DMS 273 (cell line): ENCODE measurements around the gene DHRSX.
"Not testable (repeated sequence)": the region's sequence is repeated elsewhere in the genome, so short reads cannot be mapped to it uniquely, and the experiment has no call there.

Source experiments
- DNase-seq: peaks from one replicate; lab custom pipeline; 2025; ENCODE audit not compliant: unreplicated experiment; lab: John Stamatoyannopoulos, UW

The DHRSX gene

GRCh38 chrX:2477313-2477712 lies 23.5 kb downstream of the DHRSX start:
- DNase-seq, result not testable (repeated sequence)

- no peak for DNase-seq
Measured at GRCh38 chrX:2474963-2475726, 25.6 kb downstream of the DHRSX start.

GRCh38 chrX:2474280-2474962 lies 26.4 kb downstream of the DHRSX start:
- no peak for DNase-seq

DNA sequence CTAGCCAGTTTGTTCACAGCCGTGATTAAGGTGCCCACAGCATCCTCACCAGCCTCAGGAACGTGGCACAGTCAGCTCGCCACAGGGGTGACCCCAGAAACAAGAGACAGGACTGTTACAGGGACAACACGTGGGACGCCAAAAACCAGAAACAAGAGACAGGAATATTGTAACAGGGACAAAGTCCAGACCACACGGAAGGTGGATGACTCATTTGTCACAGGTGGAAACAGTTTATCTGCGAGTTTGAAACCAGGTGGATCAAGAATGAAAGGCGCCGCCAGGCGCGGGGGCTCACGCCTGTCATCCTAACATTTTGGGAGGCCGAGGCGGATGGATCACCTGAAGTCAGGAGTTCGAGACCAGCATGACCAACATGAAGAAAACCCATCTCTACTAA lies 27.7 kb downstream of the DHRSX start:
- not testable (repeated sequence) for DNase-seq

DNA sequence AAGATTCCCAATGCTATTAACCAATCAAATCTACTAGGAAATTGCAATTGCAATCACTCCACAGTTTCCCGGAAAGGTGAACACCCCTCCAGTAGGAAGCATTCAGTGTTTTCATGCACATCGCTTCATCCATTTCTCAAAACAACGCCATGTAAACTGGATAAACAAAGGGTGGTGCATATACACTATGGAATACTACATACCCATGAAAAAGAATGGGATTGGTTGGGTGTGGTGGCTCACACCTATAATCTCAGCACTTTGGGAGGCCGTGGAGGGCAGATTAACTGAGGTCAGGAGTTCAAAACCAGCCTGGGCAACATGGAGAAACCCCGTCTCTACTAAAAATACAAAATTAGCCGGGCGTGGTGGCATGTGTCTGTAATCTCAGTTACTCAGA lies 29.1 kb downstream of the DHRSX start:
- no peak for DNase-seq

- not testable (repeated sequence) for DNase-seq
Measured at GRCh38 chrX:2471126-2471525, 29.6 kb downstream of the DHRSX start.

- not testable (repeated sequence) for DNase-seq
Measured at GRCh38 chrX:2469852-2470251, 30.9 kb downstream of the DHRSX start.

- DNase-seq, result no peak
Measured at GRCh38 chrX:2469196-2469685, 31.5 kb downstream of the DHRSX start.

- no peak for DNase-seq
Measured at GRCh38 chrX:2468261-2469195, 32.2 kb downstream of the DHRSX start.

DNA sequence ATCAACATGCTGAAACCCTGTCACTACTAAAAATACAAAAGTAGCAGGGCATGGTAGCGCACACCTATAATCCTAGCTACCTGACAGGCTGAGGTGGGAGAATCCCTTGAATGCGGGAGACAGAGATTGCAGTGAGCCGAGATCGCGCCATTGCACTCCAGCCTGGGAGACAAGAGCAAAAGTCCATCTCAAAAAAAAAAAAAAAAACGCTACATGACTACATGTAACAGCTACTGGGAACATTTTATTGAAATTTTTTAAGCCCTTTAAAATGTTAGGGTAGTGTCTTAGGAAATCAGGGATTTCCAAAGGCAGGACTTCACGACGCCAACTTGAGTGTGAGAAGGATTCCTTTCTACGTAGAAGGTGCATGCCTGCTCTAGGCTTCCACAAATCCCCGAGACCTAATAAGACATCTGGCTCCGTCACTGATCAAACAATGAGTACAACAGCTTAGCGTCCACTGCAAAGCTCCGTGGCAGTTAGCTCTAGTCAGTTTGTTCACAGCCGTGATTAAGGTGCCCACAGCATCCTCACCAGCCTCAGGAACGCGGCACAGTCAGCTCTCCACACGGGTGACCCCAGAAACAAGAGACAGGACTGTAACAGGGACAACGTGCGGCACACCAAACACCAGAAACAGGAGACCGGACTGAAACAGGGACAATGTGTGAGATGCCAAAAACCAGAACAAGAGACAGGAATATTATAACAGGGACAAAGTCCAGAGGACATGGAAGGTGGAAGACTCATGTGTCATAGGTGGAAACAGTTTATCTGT lies 33.7 kb downstream of the DHRSX start:
- no peak for DNase-seq

DNA sequence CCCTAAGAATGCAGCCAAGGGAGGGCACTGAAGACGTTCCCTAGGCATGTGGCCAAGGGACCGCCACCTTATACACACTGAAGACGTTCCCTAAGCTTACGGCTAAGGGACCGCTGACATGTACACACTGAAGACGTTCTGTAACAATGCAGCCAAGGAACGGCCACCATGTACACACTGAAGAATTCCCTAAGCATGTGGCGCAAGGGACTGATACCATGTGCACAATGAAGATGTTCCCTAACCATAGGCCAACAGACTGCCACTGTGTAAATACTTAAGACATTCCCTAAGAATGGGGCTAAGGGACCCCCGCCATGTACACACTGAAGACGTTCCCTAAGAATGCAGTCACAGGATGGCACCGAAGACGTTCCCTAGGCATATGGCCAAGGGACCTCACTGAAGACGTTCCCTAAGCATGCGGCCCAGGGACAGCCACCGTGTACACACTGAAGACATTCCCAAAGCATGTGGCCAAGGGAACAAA lies 36.1 kb downstream of the DHRSX start:
- no peak for DNase-seq

- DNase-seq, result no peak
Measured at GRCh38 chrX:2463973-2464676, 36.7 kb downstream of the DHRSX start.

DNA sequence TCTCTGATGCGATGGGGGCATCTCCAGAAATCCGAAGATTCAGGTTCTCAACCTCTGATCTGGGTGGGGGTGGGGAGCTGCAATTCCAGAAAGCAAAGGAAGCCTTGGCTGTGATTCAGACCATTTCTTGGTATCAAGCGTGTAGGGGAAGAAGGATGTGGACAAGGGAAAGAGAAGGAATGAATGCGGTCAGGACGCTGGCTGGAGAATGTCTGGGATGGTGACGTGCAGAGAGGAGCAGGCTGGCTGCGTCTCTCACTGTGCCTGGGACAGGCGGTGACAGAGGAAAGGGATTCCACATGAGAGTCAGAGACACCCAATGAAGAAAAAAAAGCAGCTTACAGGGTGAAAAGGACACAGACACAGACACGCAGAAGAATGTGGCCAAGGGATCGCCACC lies 37.3 kb downstream of the DHRSX start:
- DNase-seq, result not testable (repeated sequence)

DNA sequence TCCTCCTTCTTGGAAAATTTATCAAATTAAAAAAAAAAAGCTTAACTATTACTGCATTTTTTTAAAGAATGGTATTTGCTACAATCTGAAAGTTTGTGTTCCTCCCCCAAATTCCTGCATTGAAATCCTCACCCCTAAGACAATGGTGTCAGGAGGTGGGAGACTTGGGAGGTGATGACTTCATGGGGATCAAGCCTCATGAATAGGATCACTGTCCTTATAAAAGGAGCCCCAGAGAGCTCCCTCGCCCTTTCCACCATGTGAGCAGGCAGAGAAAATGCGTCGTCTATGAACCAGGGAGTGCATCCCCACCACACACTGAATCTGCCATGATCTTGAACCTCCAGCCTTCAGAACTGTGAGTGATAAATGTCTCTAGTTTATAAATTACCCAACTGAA lies 38.0 kb downstream of the DHRSX start:
- DNase-seq, result no peak

- DNase-seq, result no peak
Measured at GRCh38 chrX:2462074-2462473, 38.7 kb downstream of the DHRSX start.

GRCh38 chrX:2461711-2462016 lies 39.1 kb downstream of the DHRSX start:
- no peak for DNase-seq

- DNase-seq, result not testable (repeated sequence)
Measured at GRCh38 chrX:2460821-2461710, 39.7 kb downstream of the DHRSX start.

DNA sequence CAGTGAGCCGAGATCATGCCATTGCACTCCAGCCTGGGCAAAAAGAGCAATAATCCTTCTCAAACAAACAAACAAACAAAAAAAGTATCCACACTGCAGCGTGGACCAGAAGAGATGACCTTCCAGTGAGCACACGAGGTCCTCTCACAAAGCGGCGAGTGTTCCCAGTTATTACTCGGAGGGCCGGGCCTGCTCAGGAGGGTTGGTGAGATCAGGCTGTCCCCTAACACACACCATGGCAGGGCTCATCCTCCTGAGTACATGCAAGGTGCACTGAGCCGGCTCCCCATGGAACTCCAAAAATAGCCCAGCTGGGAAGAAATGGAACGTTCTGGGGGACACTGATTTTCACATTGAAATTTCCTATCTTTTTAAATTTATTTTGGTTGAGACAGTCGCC lies 40.7 kb downstream of the DHRSX start:
- DNase-seq, result not testable (repeated sequence)

DNA sequence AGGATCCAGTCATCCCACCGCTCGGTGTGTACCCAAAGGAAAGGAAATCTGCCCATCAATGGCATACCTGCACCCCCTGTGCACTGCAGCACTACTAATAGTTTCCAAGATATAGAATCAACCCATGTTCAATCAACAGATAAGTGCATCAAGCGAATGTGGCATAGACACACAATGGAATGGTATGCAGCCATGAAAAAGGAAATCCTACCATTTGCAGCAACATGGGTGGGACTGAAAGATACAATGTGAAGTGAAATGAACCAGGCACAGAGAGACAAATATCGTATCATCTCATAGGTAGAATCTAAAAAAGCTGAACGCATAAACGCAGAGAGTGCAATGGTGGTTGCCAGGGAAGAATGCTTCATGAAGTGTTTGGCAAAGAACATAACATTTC lies 42.5 kb downstream of the DHRSX start:
- DNase-seq, result no peak
